Adrenal gland (tissue), 12 donors: ENCODE results near the gene RANBP6. TPM values are rescaled to one million over a fixed set of nuclear protein-coding genes. Genes with fewer than 3 reads are reported as not detected.
"Not testable (repeated sequence)": the region's sequence is repeated elsewhere in the genome, so short reads cannot be mapped to it uniquely, and the experiment has no call there.

Experiments
- DNase-seq, 7 donors: peaks; one replicate each; pipeline ENCODE4 v3.0.0-alpha.2; 2019 to 2020
- H3K27ac ChIP-seq, 5 donors: fragments of 200-600 bp; sonication (generic) in 4 of 5; 1 replicate in 3 of 5; 2 replicates in 2 of 5; pipeline versions ENCODE4 v1.5.1 to v1.8.0; 2016 to 2020; ENCODE audit warnings: mild to moderate bottlenecking in 1 of 5
- H3K27me3 ChIP-seq: fragments of 200-600 bp; 2 replicates; pipeline ENCODE4 v1.8.0; 2021
- H3K36me3 ChIP-seq, 2 donors: fragments of 200-600 bp; replicated peaks in 1 of 2; 1 replicate in 1 of 2; 2 replicates in 1 of 2; pipeline versions ENCODE4 v1.5.1 to v1.8.0; 2018 to 2022
- H3K4me1 ChIP-seq, 2 donors: fragments of 200-600 bp; replicated peaks in 1 of 2; 1 replicate in 1 of 2; 2 replicates in 1 of 2; pipeline versions ENCODE4 v1.5.1 to v1.8.0; 2018 to 2021
- H3K4me3 ChIP-seq, 4 donors: fragments of 200-600 bp; sonication (generic) in 3 of 4; one replicate each; pipeline ENCODE4 v1.5.1; 2016 to 2018
- H3K9me3 ChIP-seq, 3 donors: fragments of 200-600 bp; sonication (generic) in 1 of 3; replicated peaks in 1 of 3; 1 replicate in 2 of 3; 2 replicates in 1 of 3; pipeline versions ENCODE4 v1.5.1 to v1.8.0; 2016 to 2021
- POLR2A ChIP-seq, 2 donors: fragments of 450-650 bp; IDR thresholded peaks; one replicate each; pipeline ENCODE4 v1.6.1; 2017; ENCODE audit warnings: antibody characterized with exemption in 2 of 2, mild to moderate bottlenecking in 2 of 2, moderate library complexity in 1 of 2
- WGBS, 4 donors: extraction: QIAGEN DNeasy Blood & Tissue Kit in 2 of 4; methylation state at CpG; one replicate each; pipeline versions ENCODE4 v1.1.5 to v1.1.7; 2013 to 2017; 5-methylcytosine and 5-hydroxymethylcytosine counted together
- intact Hi-C, 2 donors: fragments of 100-400 bp; cut with DNase I; formaldehyde crosslinking; loops; one replicate each; pipeline versions ENCODE4 v1.14.1 to v1.15.0; 2022 to 2023
- polyA plus RNA-seq, 3 donors: library from polyadenylated mRNA; stranded (reverse); fragments of 200-250 nt in 2 of 3; fragments of 350-450 nt in 1 of 3; fragmentation: Illumina TruSeq in 1 of 3; extraction: RNeasy Lipid Tissue Mini Kit (QIAGEN cat#74804) in 1 of 3; gene quantifications; one replicate each; pipeline ENCODE4 v1.2.3, GENCODE V29; 2013 to 2014
- total RNA-seq, 9 donors: library from RNA; depleted of rRNA in 4 of 9; stranded (reverse); fragments of >200 nt in 4 of 9; fragments of 120-200 nt in 1 of 9; fragmentation: NEBNext Ultra II Directional in 1 of 9; extraction: Animal tissue kit (Norgen Biotek cat#: 25700) in 1 of 9; gene quantifications; one replicate each; pipeline versions ENCODE4 v1.1.0 to v1.2.4, GENCODE V29; 2013 to 2023
- TF ChIP-seq, protein P1 (sequence below), 6 experiments: fragments of 450-650 bp in 4 of 6; fragments of 200-600 bp in 2 of 6; sonication (generic) in 1 of 6; IDR thresholded peaks; 1 replicate in 5 of 6; 2 replicates in 1 of 6; pipeline versions ENCODE4 v1.5.1 to v1.8.0; 2016 to 2021; ENCODE audit warnings: antibody characterized with exemption in 6 of 6, mild to moderate bottlenecking in 2 of 6, moderate library complexity in 1 of 6
- donor health status: healthy with polysubstance abuse.
- donor health status: Bipolar disorder and iron deficiency.
- donor health status: DM: yes; HTN: yes; CAD: no.
- donor health status: DM: no; HTN: no; CAD: no.
- donor health status: DM: no; HTN: no; CAD: no.
- donor health status: DM: yes; HTN: yes; CAD: no.

The RANBP6 gene
- total and polyA plus RNA-seq, 12 donors = 5.9 to 45.4 (median 22.2) TPM

DNA sequence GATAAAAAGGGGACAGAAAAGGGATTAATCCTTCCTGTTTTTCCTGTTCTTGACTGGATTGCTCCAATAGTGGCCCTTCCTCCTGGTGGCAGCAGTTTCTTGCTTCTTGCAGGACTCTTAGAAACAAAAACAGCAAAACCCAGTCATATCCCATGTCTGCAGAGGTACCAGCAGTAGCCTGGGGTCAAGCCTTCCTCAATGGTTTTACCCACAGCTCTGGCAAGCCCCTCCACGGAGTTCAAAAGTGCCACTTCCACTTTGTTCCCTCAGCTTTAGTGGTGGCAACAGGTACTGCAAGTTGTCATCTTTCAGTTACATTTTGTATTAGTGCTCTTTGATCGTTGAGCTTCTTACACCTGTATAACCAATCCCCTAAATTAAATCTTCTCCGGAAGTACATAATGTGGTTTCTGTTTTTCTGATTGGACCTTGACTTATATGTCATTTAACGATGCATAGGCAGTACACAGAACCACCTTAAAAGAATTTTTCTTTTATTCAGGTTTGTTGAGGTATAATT lies 8.7 kb upstream of the RANBP6 start:
- Histone ChIP-seq H3K4me3 (peak overlapping the region in 1 of 4 donors; percentile 11), H3K27ac (no peak overlapping the region), H3K9me3 (no peaks in the 10 kb centered on the region), H3K4me1 (no peaks in the 10 kb centered on the region), H3K36me3 (no peaks in the 10 kb centered on the region), H3K27me3 (no peaks in the 10 kb centered on the region)
- intact Hi-C loops = no loop called here
- WGBS, 4 donors = 17 to 27% (median 21%) methylated on average over 4 of the region's 4 CpGs
- TF ChIP-seq, protein P1, sequence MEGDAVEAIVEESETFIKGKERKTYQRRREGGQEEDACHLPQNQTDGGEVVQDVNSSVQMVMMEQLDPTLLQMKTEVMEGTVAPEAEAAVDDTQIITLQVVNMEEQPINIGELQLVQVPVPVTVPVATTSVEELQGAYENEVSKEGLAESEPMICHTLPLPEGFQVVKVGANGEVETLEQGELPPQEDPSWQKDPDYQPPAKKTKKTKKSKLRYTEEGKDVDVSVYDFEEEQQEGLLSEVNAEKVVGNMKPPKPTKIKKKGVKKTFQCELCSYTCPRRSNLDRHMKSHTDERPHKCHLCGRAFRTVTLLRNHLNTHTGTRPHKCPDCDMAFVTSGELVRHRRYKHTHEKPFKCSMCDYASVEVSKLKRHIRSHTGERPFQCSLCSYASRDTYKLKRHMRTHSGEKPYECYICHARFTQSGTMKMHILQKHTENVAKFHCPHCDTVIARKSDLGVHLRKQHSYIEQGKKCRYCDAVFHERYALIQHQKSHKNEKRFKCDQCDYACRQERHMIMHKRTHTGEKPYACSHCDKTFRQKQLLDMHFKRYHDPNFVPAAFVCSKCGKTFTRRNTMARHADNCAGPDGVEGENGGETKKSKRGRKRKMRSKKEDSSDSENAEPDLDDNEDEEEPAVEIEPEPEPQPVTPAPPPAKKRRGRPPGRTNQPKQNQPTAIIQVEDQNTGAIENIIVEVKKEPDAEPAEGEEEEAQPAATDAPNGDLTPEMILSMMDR (IDR thresholded peaks at IDR 0.05) = peak; percentile 38 to 59 (median 46)
- no peak for TF ChIP-seq POLR2A (IDR thresholded peaks at IDR 0.05)
- peak in 1 of 7 donors; percentile 16 for DNase-seq

DNA sequence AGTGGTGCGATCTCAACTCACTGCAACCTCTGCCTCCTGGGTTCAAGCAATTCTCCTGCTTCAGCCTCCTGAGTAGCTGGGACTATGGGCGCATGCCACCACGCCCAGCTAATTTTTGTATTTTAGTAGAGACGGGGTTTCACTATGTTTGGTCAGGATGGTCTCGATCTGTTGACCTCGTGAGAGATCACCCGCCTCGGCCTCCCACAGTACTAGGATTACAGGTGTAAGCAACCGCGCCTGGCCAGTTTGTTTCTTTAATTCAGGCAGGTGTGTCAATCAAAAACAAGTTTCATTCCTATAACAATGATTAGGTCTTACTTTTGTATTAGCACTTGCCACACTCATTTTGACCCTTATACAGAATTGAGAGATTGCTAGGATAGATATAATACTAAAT lies 1.6 kb upstream of the RANBP6 start:
- H3K4me1 ChIP-seq = peaks cover 6 to 22% of the 10 kb centered on the region in 2 donors
- DNase-seq, H3K27me3 ChIP-seq, H3K27ac ChIP-seq, intact Hi-C loops, H3K4me3 ChIP-seq, H3K9me3 ChIP-seq, H3K36me3 ChIP-seq: not testable (repeated sequence)
- 90 to 96% (median 95%) methylated on average over 10 of the region's 10 CpGs for WGBS, 4 donors

DNA sequence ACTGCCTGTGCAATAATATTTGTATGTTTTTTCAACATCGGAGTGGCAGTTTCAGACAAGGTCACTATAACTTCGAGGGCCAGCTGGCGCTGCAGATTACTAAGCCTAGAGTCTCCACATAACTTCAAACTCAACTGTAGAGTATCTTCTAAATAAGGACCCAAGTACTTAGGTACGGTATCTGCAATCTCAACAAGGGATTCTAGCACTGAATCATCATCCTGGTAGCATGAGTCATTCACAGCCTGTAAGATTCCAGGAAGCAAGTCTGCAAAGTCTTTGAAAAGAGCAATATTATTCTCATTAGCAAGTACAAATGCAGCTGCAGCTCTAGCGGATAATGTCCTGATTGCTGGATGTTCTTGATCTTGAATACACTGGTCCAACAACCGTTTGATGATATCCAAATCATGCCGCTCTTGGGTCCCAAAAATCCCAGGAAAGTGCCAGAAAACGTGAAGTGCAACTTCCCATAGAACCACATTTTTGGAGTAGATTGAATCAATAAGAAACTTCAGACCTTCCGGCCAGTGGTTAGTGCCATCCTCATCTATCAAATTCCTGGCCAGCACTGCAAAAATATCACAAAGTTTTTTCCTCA lies 654 bp downstream of the RANBP6 start:
- Histone ChIP-seq H3K36me3 (no peaks in the 10 kb centered on the region), H3K27ac (peak overlapping the region; percentile 61 to 97 (median 85)), H3K4me3 (peak overlapping the region; percentile 65 to 96 (median 84)), H3K4me1 (peaks cover 6 to 30% of the 10 kb centered on the region in 2 donors), H3K9me3 (no peaks in the 10 kb centered on the region), H3K27me3 (no peaks in the 10 kb centered on the region)
- intact Hi-C loops = no loop called here
- peak in 1 of 7 donors; percentile 11 for DNase-seq
- 19 to 32% (median 25%) methylated on average over 9 of the region's 9 CpGs for WGBS, 4 donors
- TF ChIP-seq, protein P1 (IDR thresholded peaks at IDR 0.05) = no peak
- TF ChIP-seq POLR2A (IDR thresholded peaks at IDR 0.05) = no peak

DNA sequence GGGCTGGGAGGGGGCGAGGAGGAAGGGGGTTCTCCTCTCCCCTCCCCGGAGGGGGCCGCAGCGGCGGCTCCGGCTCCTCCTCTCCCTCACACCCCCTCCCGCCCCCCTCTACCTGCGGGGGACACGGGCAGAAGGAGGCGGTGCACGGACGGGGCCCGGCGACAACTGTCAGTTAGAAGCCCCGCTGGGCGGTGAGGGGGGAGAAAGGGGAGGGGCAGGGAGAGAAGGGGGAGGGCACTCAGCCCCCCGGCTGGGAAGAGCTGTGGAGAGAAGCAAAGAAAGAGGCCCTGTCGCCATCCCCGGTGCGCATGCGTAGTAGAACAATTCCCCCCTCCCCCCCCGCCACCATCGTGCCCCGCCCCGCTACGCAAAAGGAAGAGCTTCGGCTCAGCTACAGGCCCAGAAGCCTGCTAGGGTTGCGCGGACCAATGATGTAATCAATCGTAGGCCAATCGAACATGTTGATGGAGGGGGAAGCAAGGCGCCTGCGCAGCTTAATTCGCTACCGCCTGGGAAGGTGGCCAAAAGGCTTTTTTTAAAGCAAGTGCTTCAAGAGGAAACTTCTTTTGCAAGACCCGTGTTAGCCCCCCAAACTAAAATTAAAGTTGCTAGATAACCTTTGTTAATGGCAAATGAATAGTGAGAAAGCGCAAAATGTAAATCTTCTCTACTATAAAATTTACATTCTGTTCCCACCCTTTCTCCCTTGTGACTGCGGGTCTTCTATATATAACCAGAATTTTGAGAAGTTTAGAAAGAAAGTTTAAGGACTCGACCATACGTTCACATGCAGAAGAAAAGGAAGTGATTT lies 7.0 kb downstream of the RANBP6 start:
- peak overlapping the region; percentile 86 to 99 (median 98) for H3K27ac ChIP-seq
- intact Hi-C loops = no loop called here
- 0 to 5% (median 1%) methylated on average over 10 to 39 of the region's 40 CpGs for WGBS, 4 donors
- TF ChIP-seq, protein P1 (IDR thresholded peaks at IDR 0.05) = no peak
- TF ChIP-seq POLR2A (IDR thresholded peaks at IDR 0.05) = peak in 1 of 2 donors; percentile 51
- H3K4me3 ChIP-seq = peak overlapping the region; percentile 74 to 95 (median 91)
- H3K4me1 ChIP-seq = peaks cover 0 to 52% of the 10 kb centered on the region in 2 donors
- no peaks in the 10 kb centered on the region for H3K9me3 ChIP-seq
- H3K27me3 ChIP-seq = no peaks in the 10 kb centered on the region
- DNase-seq = peak; percentile 95 to 99 (median 98)
- H3K36me3 ChIP-seq = no peaks in the 10 kb centered on the region
